T-helper 1 cell (primary cell): ENCODE results near the gene CYP26B1.

Experiments used
- DNase-seq, 5 donors: peaks; one replicate each; pipeline ENCODE4 v3.0.0-alpha.2; 2012 to 2020

Gene CYP26B1

DNA sequence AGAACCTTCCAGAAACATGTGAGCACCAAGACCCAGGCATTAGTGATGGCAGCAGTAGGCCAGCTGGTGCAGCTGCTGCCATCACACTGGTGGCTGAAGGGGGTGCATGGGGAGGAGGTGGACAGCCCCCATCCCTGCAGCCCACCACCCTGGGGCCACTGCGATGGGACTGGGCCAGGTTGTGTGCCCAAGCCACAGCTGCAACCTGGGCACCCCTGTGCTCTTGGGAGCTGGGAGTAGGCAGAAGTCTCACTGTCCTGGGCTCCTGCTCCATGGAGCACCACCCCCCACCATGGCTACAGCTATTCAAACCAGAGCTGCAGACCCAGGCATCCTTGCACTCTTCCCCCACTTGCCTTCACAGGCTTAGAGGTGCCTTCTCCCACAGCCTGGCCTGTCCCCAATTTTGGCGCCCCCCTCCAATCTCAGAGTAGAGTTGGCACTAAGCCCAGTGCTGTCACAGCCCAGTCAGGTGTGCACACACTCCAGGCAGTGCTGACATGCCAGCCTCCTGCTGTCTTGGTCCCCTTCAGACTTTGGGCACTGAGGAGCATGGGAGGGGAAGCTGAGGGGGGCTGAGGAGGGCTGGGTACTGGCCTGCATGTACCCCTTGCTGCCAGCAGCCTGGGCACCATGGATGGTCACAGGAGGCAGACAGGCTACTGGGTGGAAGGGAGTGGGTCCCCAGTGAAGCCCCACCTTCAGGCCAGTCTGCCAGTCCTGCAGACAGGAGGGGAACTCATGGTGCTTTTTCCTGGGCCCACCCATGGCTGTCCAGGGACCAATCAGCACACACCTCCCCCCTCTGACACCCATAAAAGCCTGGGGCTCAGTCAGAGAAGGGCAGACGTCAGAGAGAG, 67.1 kb downstream of the CYP26B1 start:
- no peak for DNase-seq
